Body of pancreas (tissue), 4 donors: Measurements from ENCODE around the gene AGAP3. TPM values are rescaled to one million over a fixed set of nuclear protein-coding genes. Genes with fewer than 3 reads are reported as not detected.

ENCODE experiments used
- ATAC-seq: fragments of 150-250 bp; one replicate; pipeline ENCODE4 v1.9.1; 2016
- DNase-seq, 4 donors: peaks; one replicate each; pipeline ENCODE4 v3.0.0-alpha.2; 2019
- H3K27ac ChIP-seq, 4 donors: fragments of 200-600 bp; sonication (generic); 1 replicate in 3 of 4; 2 replicates in 1 of 4; pipeline versions ENCODE4 v1.5.1 to v1.6.1; 2016 to 2019; ENCODE audit warnings: mild to moderate bottlenecking in 1 of 4, mixed read lengths in 1 of 4, moderate library complexity in 1 of 4
- H3K27me3 ChIP-seq, 2 donors: fragments of 200-600 bp; sonication (generic); one replicate each; pipeline ENCODE4 v1.6.0; 2016; ENCODE audit warnings: mild to moderate bottlenecking in 1 of 2
- H3K36me3 ChIP-seq, 2 donors: fragments of 200-600 bp; sonication (generic); replicated peaks in 1 of 2; 2 replicates each; pipeline ENCODE4 v1.5.1; 2016; ENCODE audit warnings: low read depth in 2 of 2; ENCODE audit not compliant: insufficient read depth in 1 of 2
- H3K4me1 ChIP-seq: fragments of 200-600 bp; sonication (generic); one replicate; pipeline ENCODE4 v1.6.0; 2016
- H3K4me3 ChIP-seq, 2 donors: fragments of 200-600 bp; sonication (generic); 1 replicate in 1 of 2; 2 replicates in 1 of 2; pipeline ENCODE4 v1.5.1; 2016 to 2019
- H3K9me3 ChIP-seq, 3 donors: fragments of 200-600 bp; sonication (generic); 1 replicate in 2 of 3; 2 replicates in 1 of 3; pipeline ENCODE4 v1.5.1; 2016
- CTCF ChIP-seq, 7 experiments: fragments of 450-650 bp in 4 of 7; fragments of 200-600 bp in 3 of 7; sonication (generic) in 3 of 7; IDR thresholded peaks; one replicate each; pipeline ENCODE4 v1.5.1; 2016 to 2019; ENCODE audit warnings: antibody characterized with exemption in 7 of 7
- POLR2A ChIP-seq, 3 donors: fragments of 450-650 bp; IDR thresholded peaks; one replicate each; pipeline ENCODE4 v1.6.1; 2016; ENCODE audit warnings: antibody characterized with exemption in 3 of 3, mild to moderate bottlenecking in 2 of 3
- WGBS, 2 donors: methylation state at CpG; one replicate each; pipeline ENCODE4 v1.1.5; 2017; 5-methylcytosine and 5-hydroxymethylcytosine counted together
- intact Hi-C: fragments of 100-400 bp; cut with DNase I; formaldehyde crosslinking; loops from one replicate; pipeline ENCODE4 v1.15.1; 2023
- total RNA-seq, 2 donors: library from RNA; depleted of rRNA; stranded (reverse); fragments of >200 nt; gene quantifications; one replicate each; pipeline ENCODE4 v1.1.0, GENCODE V29; 2016

The AGAP3 gene
- total RNA-seq, 2 donors from 2014 or later, result 45.4 to 104 TPM

- 87 to 88% methylated on average over 10 to 12 of the region's 12 CpGs for WGBS, 2 donors
- intact Hi-C loops, result no loop called here
- H3K4me3 ChIP-seq, result no peak overlapping the region
- peaks cover 22% of the 10 kb centered on the region for H3K4me1 ChIP-seq
- TF ChIP-seq CTCF (IDR thresholded peaks at IDR 0.05) (no peak), POLR2A (IDR thresholded peaks at IDR 0.05) (no peak)
- ATAC-seq (no peak), DNase-seq (no peak)
- H3K27ac ChIP-seq, result no peak overlapping the region
- H3K9me3 ChIP-seq, result no peaks in the 10 kb centered on the region
- peaks cover 27 to 43% of the 10 kb centered on the region in 2 donors for H3K36me3 ChIP-seq
- no peaks in the 10 kb centered on the region for H3K27me3 ChIP-seq
These were observed 18.1 kb upstream of the AGAP3 start for GRCh38 chr7:151068069-151068773.

- TF ChIP-seq POLR2A (IDR thresholded peaks at IDR 0.05), result no peak
- TF ChIP-seq CTCF (IDR thresholded peaks at IDR 0.05), result no peak
- peaks cover 6% of the 10 kb centered on the region for H3K4me1 ChIP-seq
- no peak overlapping the region for H3K27ac ChIP-seq
- no peaks in the 10 kb centered on the region for H3K27me3 ChIP-seq
- peaks cover 28 to 52% of the 10 kb centered on the region in 2 donors for H3K36me3 ChIP-seq
- no peak for ATAC-seq
- 88 to 95% methylated on average over 9 to 17 of the region's 17 CpGs for WGBS, 2 donors
- H3K9me3 ChIP-seq, result no peaks in the 10 kb centered on the region
- intact Hi-C loops, result no loop called here
- H3K4me3 ChIP-seq, result no peak overlapping the region
- no peak for DNase-seq
These were observed 16.3 kb upstream of the AGAP3 start for GRCh38 chr7:151069841-151070573.

GRCh38 chr7:151070574-151070960 lies 15.7 kb upstream of the AGAP3 start:
- DNase-seq, result no peak
- TF ChIP-seq CTCF (IDR thresholded peaks at IDR 0.05), result no peak
- TF ChIP-seq POLR2A (IDR thresholded peaks at IDR 0.05), result no peak
- intact Hi-C loops, result no loop called here

GRCh38 chr7:151071032-151071866 lies 15.0 kb upstream of the AGAP3 start:
- H3K27ac ChIP-seq, result no peak overlapping the region
- H3K4me1 ChIP-seq, result no peaks in the 10 kb centered on the region
- DNase-seq, result no peak
- WGBS, 2 donors, result 92 to 93% methylated on average over 22 to 25 of the region's 39 CpGs
- no peak for TF ChIP-seq CTCF (IDR thresholded peaks at IDR 0.05)
- TF ChIP-seq POLR2A (IDR thresholded peaks at IDR 0.05), result no peak
- no peaks in the 10 kb centered on the region for H3K9me3 ChIP-seq
- H3K4me3 ChIP-seq, result no peak overlapping the region
- H3K27me3 ChIP-seq, result no peaks in the 10 kb centered on the region
- ATAC-seq, result no peak
- H3K36me3 ChIP-seq, result peaks cover 37 to 56% of the 10 kb centered on the region in 2 donors
- intact Hi-C loops, result no loop called here

More at GRCh38 chr7:151070574-151070960, 15.7 kb upstream of the AGAP3 start:
- Histone ChIP-seq H3K36me3 (peaks cover 32 to 56% of the 10 kb centered on the region in 2 donors), H3K4me3 (no peak overlapping the region), H3K27ac (no peak overlapping the region), H3K9me3 (no peaks in the 10 kb centered on the region), H3K27me3 (no peaks in the 10 kb centered on the region), H3K4me1 (peaks cover under 1% of the 10 kb centered on the region)
- 87 to 94% methylated on average over 5 to 15 of the region's 15 CpGs for WGBS, 2 donors
- ATAC-seq, result no peak
